SH-SY5Y (cell line): Measurements from ENCODE around the gene CDKL4.

ENCODE experiments used
- GATA2 ChIP-seq: IDR thresholded peaks from 2 replicates; pipeline ENCODE4 v1.6.1; 2011; ENCODE audit warnings: mild to moderate bottlenecking, low read depth, low read length
- GATA3 ChIP-seq: IDR thresholded peaks from 2 replicates; pipeline ENCODE4 v1.6.1; 2011; ENCODE audit warnings: low read depth, mild to moderate bottlenecking, low read length, moderate library complexity

The CDKL4 gene

GRCh38 chr2:39215545-39215944 lies 28.2 kb downstream of the CDKL4 start:
- TF ChIP-seq GATA3, result no peak
- no peak for TF ChIP-seq GATA2

- TF ChIP-seq GATA2 (no peak), GATA3 (no peak)
These were observed 30.8 kb downstream of the CDKL4 start for GRCh38 chr2:39213015-39213414.

- TF ChIP-seq GATA3 (no peak), GATA2 (no peak)
These were observed 32.9 kb downstream of the CDKL4 start for GRCh38 chr2:39210846-39211245.

GRCh38 chr2:39203382-39203781 lies 40.4 kb downstream of the CDKL4 start:
- TF ChIP-seq GATA3 (no peak), GATA2 (no peak)

GRCh38 chr2:39202639-39203369 lies 41.0 kb downstream of the CDKL4 start:
- TF ChIP-seq GATA2 (no peak), GATA3 (no peak)

GRCh38 chr2:39194686-39195085 lies 49.1 kb downstream of the CDKL4 start:
- TF ChIP-seq GATA2 (no peak), GATA3 (no peak)

- TF ChIP-seq GATA2 (no peak), GATA3 (no peak)
These were observed 54.7 kb downstream of the CDKL4 start for GRCh38 chr2:39188960-39189494.

- TF ChIP-seq GATA2, result no peak
- TF ChIP-seq GATA3, result no peak
These were observed 60.1 kb downstream of the CDKL4 start for GRCh38 chr2:39183673-39184072.

GRCh38 chr2:39181297-39181696 lies 62.5 kb downstream of the CDKL4 start:
- TF ChIP-seq GATA2 (no peak), GATA3 (no peak)

GRCh38 chr2:39179974-39180960 lies 63.5 kb downstream of the CDKL4 start:
- TF ChIP-seq GATA2 (no peak), GATA3 (no peak)

GRCh38 chr2:39178756-39179155 lies 65.0 kb downstream of the CDKL4 start:
- TF ChIP-seq GATA3 (no peak), GATA2 (no peak)

- no peak for TF ChIP-seq GATA3
- no peak for TF ChIP-seq GATA2
These were observed 66.8 kb downstream of the CDKL4 start for GRCh38 chr2:39176997-39177396.

GRCh38 chr2:39175026-39175812 lies 68.6 kb downstream of the CDKL4 start:
- TF ChIP-seq GATA3, result no peak
- TF ChIP-seq GATA2, result no peak

GRCh38 chr2:39174022-39174421 lies 69.7 kb downstream of the CDKL4 start:
- no peak for TF ChIP-seq GATA2
- no peak for TF ChIP-seq GATA3

GRCh38 chr2:39171621-39172020 lies 72.1 kb downstream of the CDKL4 start:
- TF ChIP-seq GATA2, result no peak
- TF ChIP-seq GATA3, result no peak

- no peak for TF ChIP-seq GATA2
- no peak for TF ChIP-seq GATA3
These were observed 79.7 kb downstream of the CDKL4 start for GRCh38 chr2:39164089-39164488.
